Right lobe of liver (tissue), 4 donors: ENCODE data around the gene NDUFA6.

Experiments used
- POLR2A ChIP-seq: fragments of 450-650 bp; IDR thresholded peaks from one replicate; pipeline ENCODE4 v1.6.1; 2017; ENCODE audit warnings: antibody characterized with exemption, mild to moderate bottlenecking
- TF ChIP-seq, protein P1 (sequence below), 4 donors: fragments of 200-600 bp in 3 of 4; fragments of 450-650 bp in 1 of 4; IDR thresholded peaks; one replicate each; pipeline versions ENCODE4 v1.5.1 to v1.8.0; 2016 to 2022; ENCODE audit warnings: antibody characterized with exemption in 4 of 4, mild to moderate bottlenecking in 2 of 4
- donor health status: DM: no; HTN: no; CAD: no.
- donor health status: DM: no; HTN: no; CAD: no.
- donor health status: DM: no; HTN: yes; CAD: no.

GRCh38 chr22:42132457-42132856 is 41.9 kb upstream of the NDUFA6 start:
- TF ChIP-seq, protein P1, sequence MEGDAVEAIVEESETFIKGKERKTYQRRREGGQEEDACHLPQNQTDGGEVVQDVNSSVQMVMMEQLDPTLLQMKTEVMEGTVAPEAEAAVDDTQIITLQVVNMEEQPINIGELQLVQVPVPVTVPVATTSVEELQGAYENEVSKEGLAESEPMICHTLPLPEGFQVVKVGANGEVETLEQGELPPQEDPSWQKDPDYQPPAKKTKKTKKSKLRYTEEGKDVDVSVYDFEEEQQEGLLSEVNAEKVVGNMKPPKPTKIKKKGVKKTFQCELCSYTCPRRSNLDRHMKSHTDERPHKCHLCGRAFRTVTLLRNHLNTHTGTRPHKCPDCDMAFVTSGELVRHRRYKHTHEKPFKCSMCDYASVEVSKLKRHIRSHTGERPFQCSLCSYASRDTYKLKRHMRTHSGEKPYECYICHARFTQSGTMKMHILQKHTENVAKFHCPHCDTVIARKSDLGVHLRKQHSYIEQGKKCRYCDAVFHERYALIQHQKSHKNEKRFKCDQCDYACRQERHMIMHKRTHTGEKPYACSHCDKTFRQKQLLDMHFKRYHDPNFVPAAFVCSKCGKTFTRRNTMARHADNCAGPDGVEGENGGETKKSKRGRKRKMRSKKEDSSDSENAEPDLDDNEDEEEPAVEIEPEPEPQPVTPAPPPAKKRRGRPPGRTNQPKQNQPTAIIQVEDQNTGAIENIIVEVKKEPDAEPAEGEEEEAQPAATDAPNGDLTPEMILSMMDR (IDR thresholded peaks at IDR 0.05): no peak
- TF ChIP-seq POLR2A: no peak
